Bronchial epithelial cell (primary cell): ENCODE measurements around the gene PRDM1. TPM values are rescaled to one million over a fixed set of nuclear protein-coding genes. Genes with fewer than 3 reads are reported as not detected.

Experiments used
- DNase-seq: peaks from one replicate; pipeline ENCODE4 v3.0.0-alpha.2; 2010; ENCODE audit warnings: low read depth
- FAIRE-seq: peaks from 2 replicates; lab custom pipeline; 2011; peaks lifted over from hg19 to GRCh38; lab: Jason Lieb, UNC
- H3K27me3 ChIP-seq: 2 replicates; pipeline ENCODE4 v1.5.1; 2011; ENCODE audit warnings: low read length; ENCODE audit not compliant: control insufficient read depth, insufficient read depth
- H3K36me3 ChIP-seq: 2 replicates; pipeline ENCODE4 v1.5.1; 2011; ENCODE audit warnings: low read length; ENCODE audit not compliant: control insufficient read depth, insufficient read depth
- H3K4me3 ChIP-seq: 2 replicates; pipeline ENCODE4 v1.5.1; 2011; ENCODE audit warnings: mild to moderate bottlenecking, low read depth, low read length, control low read depth
- total RNA-seq: library from RNA; depleted of rRNA; stranded (reverse); fragments of >200 nt; gene quantifications from 2 replicates; pipeline ENCODE4 v1.2.1, GENCODE V29; 2014
- TF ChIP-seq, protein P1 (sequence below): IDR thresholded peaks from 2 replicates; pipeline ENCODE4 v1.5.1; 2011; ENCODE audit warnings: mild to moderate bottlenecking, moderate library complexity, low read length, control low read depth, inconsistent platforms; ENCODE audit not compliant: insufficient read depth, severe bottlenecking

Gene PRDM1
- total RNA-seq, 1 donor from 2014 or later, result 5.3 TPM

GRCh38 chr6:106117579-106117978 is 31.4 kb downstream of the PRDM1 start:
- DNase-seq, result no peak

GRCh38 chr6:106118835-106119431 is 32.8 kb downstream of the PRDM1 start:
- Histone ChIP-seq H3K4me3 (no peak overlapping the region), H3K36me3 (no peaks in the 10 kb centered on the region), H3K27me3 (no peaks in the 10 kb centered on the region)
- FAIRE-seq (no peak), DNase-seq (no peak)
- TF ChIP-seq, protein P1, sequence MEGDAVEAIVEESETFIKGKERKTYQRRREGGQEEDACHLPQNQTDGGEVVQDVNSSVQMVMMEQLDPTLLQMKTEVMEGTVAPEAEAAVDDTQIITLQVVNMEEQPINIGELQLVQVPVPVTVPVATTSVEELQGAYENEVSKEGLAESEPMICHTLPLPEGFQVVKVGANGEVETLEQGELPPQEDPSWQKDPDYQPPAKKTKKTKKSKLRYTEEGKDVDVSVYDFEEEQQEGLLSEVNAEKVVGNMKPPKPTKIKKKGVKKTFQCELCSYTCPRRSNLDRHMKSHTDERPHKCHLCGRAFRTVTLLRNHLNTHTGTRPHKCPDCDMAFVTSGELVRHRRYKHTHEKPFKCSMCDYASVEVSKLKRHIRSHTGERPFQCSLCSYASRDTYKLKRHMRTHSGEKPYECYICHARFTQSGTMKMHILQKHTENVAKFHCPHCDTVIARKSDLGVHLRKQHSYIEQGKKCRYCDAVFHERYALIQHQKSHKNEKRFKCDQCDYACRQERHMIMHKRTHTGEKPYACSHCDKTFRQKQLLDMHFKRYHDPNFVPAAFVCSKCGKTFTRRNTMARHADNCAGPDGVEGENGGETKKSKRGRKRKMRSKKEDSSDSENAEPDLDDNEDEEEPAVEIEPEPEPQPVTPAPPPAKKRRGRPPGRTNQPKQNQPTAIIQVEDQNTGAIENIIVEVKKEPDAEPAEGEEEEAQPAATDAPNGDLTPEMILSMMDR, result no peak

More at GRCh38 chr6:106117579-106117978, 31.4 kb downstream of the PRDM1 start:
- no peak for FAIRE-seq
- TF ChIP-seq, protein P1, result no peak
- no peak overlapping the region for H3K4me3 ChIP-seq
- H3K36me3 ChIP-seq, result no peaks in the 10 kb centered on the region
- no peaks in the 10 kb centered on the region for H3K27me3 ChIP-seq

GRCh38 chr6:106119546-106119945 is 33.4 kb downstream of the PRDM1 start:
- H3K36me3 ChIP-seq, result no peaks in the 10 kb centered on the region
- peak; percentile 66 for FAIRE-seq
- no peak overlapping the region for H3K4me3 ChIP-seq
- H3K27me3 ChIP-seq, result no peaks in the 10 kb centered on the region
- TF ChIP-seq, protein P1, result no peak
- DNase-seq, result peak; percentile 80

GRCh38 chr6:106120006-106120405 is 33.9 kb downstream of the PRDM1 start:
- H3K4me3 ChIP-seq, result no peak overlapping the region
- FAIRE-seq, result no peak
- DNase-seq, result no peak
- no peaks in the 10 kb centered on the region for H3K36me3 ChIP-seq
- TF ChIP-seq, protein P1, result no peak
- no peaks in the 10 kb centered on the region for H3K27me3 ChIP-seq

DNA sequence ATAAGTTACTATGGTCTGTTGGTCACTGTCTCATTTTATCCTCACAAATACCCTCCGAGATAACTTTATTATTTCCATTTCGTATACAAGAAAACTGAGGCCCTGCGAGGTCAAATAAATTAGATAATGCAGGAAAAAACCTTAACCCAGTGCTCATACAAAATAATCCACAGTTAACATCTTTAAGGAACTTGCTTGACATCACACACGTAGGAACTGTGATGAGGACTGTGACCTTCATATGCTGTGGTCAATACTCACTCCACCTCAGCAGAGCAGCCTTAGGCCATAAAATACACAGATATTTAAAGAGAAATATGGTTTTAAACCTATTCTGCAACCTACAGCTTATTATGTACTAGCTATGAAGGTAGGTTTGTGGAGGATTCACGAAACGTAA is 34.3 kb downstream of the PRDM1 start:
- no peak for DNase-seq
- no peak for FAIRE-seq
- no peaks in the 10 kb centered on the region for H3K36me3 ChIP-seq
- TF ChIP-seq, protein P1, result no peak
- no peak overlapping the region for H3K4me3 ChIP-seq
- no peaks in the 10 kb centered on the region for H3K27me3 ChIP-seq
